ENCODE measurements around the gene HOXD8. TPM values are rescaled to one million over a fixed set of nuclear protein-coding genes. Genes with fewer than 3 reads are reported as not detected.
A peak's percentile ranks its signal among the peaks of the same experiment; 100 is the strongest.

The HOXD8 gene
- total and polyA plus RNA-seq, 3 donors from 2014 or later: 36.6 to 41.2 (median 39.8) TPM

DNA sequence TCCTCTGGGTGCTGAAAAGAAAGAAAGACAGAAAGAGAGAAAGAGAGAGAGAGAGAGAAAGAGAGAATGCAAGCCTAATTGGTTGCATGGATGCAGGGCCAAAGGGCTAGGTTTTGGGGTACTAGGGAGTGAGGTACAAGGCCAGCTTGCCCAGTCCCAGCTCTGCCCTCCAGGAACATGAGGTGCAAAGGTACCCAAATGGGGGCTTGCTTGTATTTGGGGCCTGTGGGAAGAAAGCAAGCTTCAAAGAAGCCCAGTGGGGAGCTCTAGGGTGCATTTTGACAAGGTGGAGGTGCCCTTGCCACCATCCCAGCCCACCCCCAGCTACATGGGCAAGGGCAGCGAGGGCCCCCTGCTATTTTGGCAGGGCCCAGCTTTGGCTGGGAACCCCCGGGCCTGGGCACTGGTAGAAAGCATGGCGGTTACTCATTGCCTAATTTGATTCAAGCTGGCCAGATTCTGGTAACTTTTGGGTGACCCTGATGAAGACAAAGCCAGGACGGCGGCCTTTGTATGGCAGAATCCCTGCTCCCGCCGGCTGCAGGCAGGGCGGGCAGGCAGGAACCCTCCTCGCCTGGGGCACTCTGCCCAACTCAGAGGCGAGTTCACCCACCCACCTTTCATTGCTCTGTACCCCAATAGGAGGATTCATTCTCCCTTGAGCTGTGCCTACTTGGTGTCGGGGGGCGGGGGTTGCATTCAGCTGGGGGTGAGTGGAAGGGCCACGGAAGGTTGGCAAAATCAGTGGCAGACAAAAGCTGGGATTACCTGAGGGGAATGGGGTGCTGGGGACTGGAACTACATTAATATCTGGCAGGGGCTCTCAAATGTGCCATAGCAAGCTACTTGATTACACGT is 21.3 kb downstream of the HOXD8 start:
- intact Hi-C loops (cut with DNase I; ENCODE audit: low total_unique reads): no loop called here
- DNase-seq: no peak
- 58 to 65% methylated on average over 8 to 14 of the region's 14 CpGs for WGBS, 2 donors
- Histone ChIP-seq H3K4me3 (peak overlapping the region in 1 of 2 donors; percentile 44), H3K9me3 (no peaks in the 10 kb centered on the region), H3K27me3 (no peaks in the 10 kb centered on the region), H3K27ac (no peak overlapping the region), H3K4me1 (peaks cover 27% of the 10 kb centered on the region), H3K36me3 (ENCODE audit: low read depth, missing control alignments) (no peaks in the 10 kb centered on the region)
- TF ChIP-seq POLR2A (IDR thresholded peaks at IDR 0.05): no peak
- TF ChIP-seq, protein P1, sequence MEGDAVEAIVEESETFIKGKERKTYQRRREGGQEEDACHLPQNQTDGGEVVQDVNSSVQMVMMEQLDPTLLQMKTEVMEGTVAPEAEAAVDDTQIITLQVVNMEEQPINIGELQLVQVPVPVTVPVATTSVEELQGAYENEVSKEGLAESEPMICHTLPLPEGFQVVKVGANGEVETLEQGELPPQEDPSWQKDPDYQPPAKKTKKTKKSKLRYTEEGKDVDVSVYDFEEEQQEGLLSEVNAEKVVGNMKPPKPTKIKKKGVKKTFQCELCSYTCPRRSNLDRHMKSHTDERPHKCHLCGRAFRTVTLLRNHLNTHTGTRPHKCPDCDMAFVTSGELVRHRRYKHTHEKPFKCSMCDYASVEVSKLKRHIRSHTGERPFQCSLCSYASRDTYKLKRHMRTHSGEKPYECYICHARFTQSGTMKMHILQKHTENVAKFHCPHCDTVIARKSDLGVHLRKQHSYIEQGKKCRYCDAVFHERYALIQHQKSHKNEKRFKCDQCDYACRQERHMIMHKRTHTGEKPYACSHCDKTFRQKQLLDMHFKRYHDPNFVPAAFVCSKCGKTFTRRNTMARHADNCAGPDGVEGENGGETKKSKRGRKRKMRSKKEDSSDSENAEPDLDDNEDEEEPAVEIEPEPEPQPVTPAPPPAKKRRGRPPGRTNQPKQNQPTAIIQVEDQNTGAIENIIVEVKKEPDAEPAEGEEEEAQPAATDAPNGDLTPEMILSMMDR (IDR thresholded peaks at IDR 0.05): no peak

DNA sequence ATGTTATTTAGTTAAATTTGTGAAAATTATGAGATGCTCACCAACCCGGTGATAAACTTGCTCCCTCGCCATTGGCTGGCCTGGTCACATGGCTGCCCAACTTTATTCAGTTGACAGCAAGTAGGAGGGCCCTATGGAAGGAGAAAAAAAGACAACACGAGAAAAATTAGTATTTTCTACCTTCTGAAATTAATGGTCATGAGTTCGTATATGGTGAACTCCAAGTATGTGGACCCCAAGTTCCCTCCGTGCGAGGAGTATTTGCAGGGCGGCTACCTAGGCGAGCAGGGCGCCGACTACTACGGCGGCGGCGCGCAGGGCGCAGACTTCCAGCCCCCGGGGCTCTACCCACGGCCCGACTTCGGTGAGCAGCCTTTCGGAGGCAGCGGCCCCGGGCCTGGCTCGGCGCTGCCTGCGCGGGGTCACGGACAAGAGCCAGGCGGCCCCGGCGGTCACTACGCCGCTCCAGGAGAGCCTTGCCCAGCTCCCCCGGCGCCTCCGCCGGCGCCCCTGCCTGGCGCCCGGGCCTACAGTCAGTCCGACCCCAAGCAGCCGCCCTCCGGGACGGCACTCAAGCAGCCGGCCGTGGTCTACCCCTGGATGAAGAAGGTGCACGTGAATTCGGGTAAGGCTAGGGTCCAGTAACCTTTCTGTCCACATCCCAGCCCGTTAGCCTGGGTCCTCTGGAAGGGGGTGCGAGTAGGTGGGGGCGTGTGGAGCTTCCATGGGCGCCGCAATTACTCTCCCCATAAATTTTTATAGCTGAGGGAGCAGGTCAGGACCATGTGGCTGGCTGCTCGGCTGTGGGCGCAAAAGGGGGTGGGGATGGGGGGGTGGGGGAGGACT is 22.2 kb downstream of the HOXD8 start, which contains the start of gene HOXD4:
TSS of gene HOXD4 (plus strand) at position 109 of the 846 bp plus-strand sequence. CDS start at position 193, 84 bp downstream.
- no peaks in the 10 kb centered on the region for H3K36me3 ChIP-seq (ENCODE audit: low read depth, missing control alignments)
- intact Hi-C loops (cut with DNase I; ENCODE audit: low total_unique reads): no loop called here
- WGBS, 2 donors: 41 to 42% methylated on average over 23 to 55 of the region's 55 CpGs
- DNase-seq: no peak
- H3K4me1 ChIP-seq: peaks cover 27% of the 10 kb centered on the region
- no peaks in the 10 kb centered on the region for H3K27me3 ChIP-seq
- peak within 1 kb of the TSS; percentile 6 to 44 for H3K4me3 ChIP-seq
- TF ChIP-seq POLR2A (IDR thresholded peaks at IDR 0.05): no peak
- TF ChIP-seq, protein P1 (IDR thresholded peaks at IDR 0.05): no peak
- H3K27ac ChIP-seq: peak within 1 kb of the TSS in 1 of 2 donors; percentile 63
- no peaks in the 10 kb centered on the region for H3K9me3 ChIP-seq

- no peaks in the 10 kb centered on the region for H3K36me3 ChIP-seq (ENCODE audit: low read depth, missing control alignments)
- H3K4me3 ChIP-seq: peak overlapping the region; percentile 6 to 44
- TF ChIP-seq, protein P1 (IDR thresholded peaks at IDR 0.05): no peak
- no peak for TF ChIP-seq POLR2A (IDR thresholded peaks at IDR 0.05)
- intact Hi-C loops (cut with DNase I; ENCODE audit: low total_unique reads): no loop called here
- H3K4me1 ChIP-seq: peaks cover 27% of the 10 kb centered on the region
- H3K9me3 ChIP-seq: no peaks in the 10 kb centered on the region
- no peaks in the 10 kb centered on the region for H3K27me3 ChIP-seq
- DNase-seq: no peak
- WGBS, 2 donors: 30 to 46% methylated on average over 48 of the region's 48 CpGs
- peak overlapping the region in 1 of 2 donors; percentile 63 for H3K27ac ChIP-seq
Measured at GRCh38 chr2:176152350-176153181, 23.1 kb downstream of the HOXD8 start.

GRCh38 chr2:176154576-176155252 is 25.2 kb downstream of the HOXD8 start:
- 80 to 85% methylated on average over 11 of the region's 11 CpGs for WGBS, 2 donors
- H3K4me3 ChIP-seq: no peak overlapping the region
- no peaks in the 10 kb centered on the region for H3K36me3 ChIP-seq (ENCODE audit: low read depth, missing control alignments)
- no peak for TF ChIP-seq POLR2A (IDR thresholded peaks at IDR 0.05)
- TF ChIP-seq, protein P1 (IDR thresholded peaks at IDR 0.05): no peak
- intact Hi-C loops (cut with DNase I; ENCODE audit: low total_unique reads): no loop called here
- H3K27ac ChIP-seq: no peak overlapping the region
- H3K27me3 ChIP-seq: no peaks in the 10 kb centered on the region
- H3K9me3 ChIP-seq: no peaks in the 10 kb centered on the region
- peaks cover 11% of the 10 kb centered on the region for H3K4me1 ChIP-seq
- DNase-seq: no peak

Measured in testis (tissue), 3 donors.